Naive thymus-derived CD8-positive, alpha-beta T cell (primary cell): ENCODE data around the gene CLEC7A. TPM values are rescaled to one million over a fixed set of nuclear protein-coding genes. Genes with fewer than 3 reads are reported as not detected.

Source experiments
- ATAC-seq, 2 donors: fragments of 150-1000 bp; cut with Tn5 transposase in 1 of 2; sonication (Bioruptor Pico), chemical (Tn5 transposase) in 1 of 2; 1 replicate in 1 of 2; 2 replicates in 1 of 2; pipeline ENCODE4 v1.10.0; 2021; ENCODE audit warnings: mild to moderate bottlenecking in 2 of 2, moderate library complexity in 2 of 2
- POLR2A ChIA-PET: fragments of 350-600 bp; sonication (Branson Sonifier 250); formaldehyde crosslinking; loops from one replicate; lab custom pipeline; 2021; ENCODE audit warnings: antibody characterized with exemption; lab: Charles Lee
- DNase-seq, 10 donors: peaks; one replicate each; pipeline versions ENCODE4 v3.0.0 to v3.0.0-alpha.2; 2020 to 2022
- H3K27ac Mint-ChIP-seq, 10 donors: one replicate each; pipeline ENCODE4 v1.8.0; 2020 to 2022; ENCODE audit warnings: mild to moderate bottlenecking in 10 of 10, mixed read lengths in 10 of 10, moderate library complexity in 4 of 10, inconsistent platforms in 1 of 10
- H3K27me3 Mint-ChIP-seq, 5 donors: one replicate each; pipeline ENCODE4 v1.8.0; 2021 to 2022; ENCODE audit warnings: mixed read lengths in 5 of 5
- H3K36me3 Mint-ChIP-seq, 3 donors: one replicate each; pipeline ENCODE4 v1.8.0; 2020 to 2022; ENCODE audit warnings: mixed read lengths in 3 of 3, mild to moderate bottlenecking in 2 of 3, inconsistent platforms in 1 of 3
- H3K4me1 Mint-ChIP-seq, 4 donors: one replicate each; pipeline ENCODE4 v1.8.0; 2021 to 2022; ENCODE audit warnings: mixed read lengths in 4 of 4
- H3K4me3 Mint-ChIP-seq, 10 donors: one replicate each; pipeline ENCODE4 v1.8.0; 2020 to 2022; ENCODE audit warnings: mild to moderate bottlenecking in 10 of 10, mixed read lengths in 10 of 10, moderate library complexity in 6 of 10, inconsistent platforms in 1 of 10
- H3K9me3 Mint-ChIP-seq, 9 donors: one replicate each; pipeline ENCODE4 v1.8.0; 2020 to 2022; ENCODE audit warnings: mixed read lengths in 9 of 9, mild to moderate bottlenecking in 3 of 9, inconsistent platforms in 1 of 9, moderate library complexity in 1 of 9
- polyA plus RNA-seq, 3 donors: library from polyadenylated mRNA; unstranded; fragments of 300-500 nt; fragmentation: Illumina TruSeq; gene quantifications; one replicate each; pipeline ENCODE4 v1.2.3, GENCODE V29; 2021
- total RNA-seq, 8 experiments: library from RNA in 2 of 8; stranded (reverse) in 2 of 8; gene quantifications; one replicate each; pipeline ENCODE4 v1.2.3 and lab custom pipeline; 2021 to 2026

CLEC7A gene
- total RNA-seq (not detected), polyA plus RNA-seq (under 1 TPM in 1 of 3 donors, not detected in 2; 0.44 TPM), total RNA-seq (lab: John Stamatoyannopoulos, UW) (0 reads per million in 6 experiments)

DNA sequence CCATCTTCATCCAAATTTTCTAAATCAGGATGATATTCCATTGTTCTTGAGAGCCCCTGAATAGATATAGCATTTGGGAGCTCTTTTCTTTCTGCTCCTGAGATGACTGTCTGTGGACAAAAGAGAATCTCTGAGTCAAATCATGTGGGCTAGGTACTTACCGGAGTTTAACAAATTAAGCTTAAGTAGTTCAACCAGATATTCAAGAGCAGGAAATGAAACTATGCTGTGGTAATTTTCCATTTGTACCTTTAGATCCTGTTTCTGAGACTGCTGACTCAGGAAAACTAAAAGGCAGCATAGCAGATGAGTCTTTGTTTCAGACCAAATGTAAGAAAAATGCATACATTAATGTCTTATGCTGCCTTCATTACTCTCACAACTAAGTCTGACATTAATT is at the start of gene CLEC7A:
CLEC7A (minus strand) TSS at position 158 of the 400 bp plus-strand sequence; CDS start at position 41, 117 bp downstream.
- peaks cover 2 to 28% (median 9%) of the 10 kb centered on the region in 5 donors for H3K27me3 Mint-ChIP-seq
- peak in 1 of 2 donors; percentile 30 for ATAC-seq
- POLR2A ChIA-PET, result no interaction called here

DNA sequence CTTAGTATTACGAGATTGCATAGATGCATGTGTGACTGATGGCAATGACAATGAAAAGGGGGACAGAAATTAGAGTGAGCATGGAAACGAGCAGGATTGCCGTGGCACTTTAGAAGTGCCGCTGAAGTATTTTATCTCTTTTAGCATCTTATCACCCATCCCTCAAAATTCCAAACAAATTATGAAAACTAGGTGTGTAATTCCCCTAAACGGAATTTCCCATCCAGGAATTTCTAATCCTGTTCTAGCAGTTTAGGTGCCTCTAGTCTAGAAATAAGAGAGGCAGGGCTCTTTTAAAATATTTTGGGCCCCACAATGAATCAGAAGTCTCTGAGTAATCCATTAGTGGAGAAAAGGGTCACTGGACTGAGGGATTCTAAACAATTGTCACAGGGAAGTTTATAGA is 49.8 kb upstream of the CLEC7A start:
- Mint-ChIP-seq H3K36me3 (no peaks in the 10 kb centered on the region), H3K27me3 (peaks cover 0 to 37% (median 13%) of the 10 kb centered on the region in 5 donors), H3K4me1 (peaks cover 0 to 7% (median 0%) of the 10 kb centered on the region in 4 donors), H3K27ac (no peak overlapping the region), H3K4me3 (no peak overlapping the region), H3K9me3 (peaks cover 0 to 2% (median 0%) of the 10 kb centered on the region in 9 donors)
- ATAC-seq, result no peak
- DNase-seq, result no peak
- POLR2A ChIA-PET, result no interaction called here

More for the DNA sequence above, at the start of gene CLEC7A:
- no peaks in the 10 kb centered on the region for H3K9me3 Mint-ChIP-seq
- H3K4me3 Mint-ChIP-seq, result peak within 1 kb of the TSS in 1 of 10 donors; percentile 63
- peaks cover 0 to 14% (median 4%) of the 10 kb centered on the region in 4 donors for H3K4me1 Mint-ChIP-seq
- no peaks in the 10 kb centered on the region for H3K36me3 Mint-ChIP-seq
- no peak for DNase-seq
- peak within 1 kb of the TSS in 2 of 10 donors; percentile 36 to 53 for H3K27ac Mint-ChIP-seq

DNA sequence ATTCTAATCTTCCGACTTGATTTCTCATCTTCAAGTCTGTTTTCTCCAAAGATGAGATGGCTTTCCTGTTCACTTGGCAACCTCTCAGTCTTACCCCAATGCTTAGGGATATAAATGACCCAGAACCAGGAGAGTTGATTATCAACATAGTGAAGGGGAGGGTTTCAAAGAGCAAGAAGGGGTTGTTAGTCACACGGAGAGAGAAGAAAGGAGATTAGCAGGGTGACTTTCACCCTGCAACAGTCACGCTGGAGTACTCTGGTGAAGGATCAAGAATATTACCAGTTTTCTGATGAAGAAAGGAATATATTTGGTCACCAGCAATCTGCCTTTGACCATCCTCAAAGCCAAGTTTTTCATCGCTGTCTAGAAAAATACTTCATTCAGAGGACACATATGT is 48.8 kb upstream of the CLEC7A start, which contains the start of gene TMEM52B:
TMEM52B (plus strand) TSS at position 212 of the 400 bp plus-strand sequence. CDS start 543 bp downstream, outside the sequence.
- no peak within 1 kb of the TSS for H3K4me3 Mint-ChIP-seq
- ATAC-seq (no peak), DNase-seq (no peak)
- peaks cover 0 to 2% (median 0%) of the 10 kb centered on the region in 9 donors for H3K9me3 Mint-ChIP-seq
- peaks cover 0 to 4% (median 0%) of the 10 kb centered on the region in 4 donors for H3K4me1 Mint-ChIP-seq
- H3K27me3 Mint-ChIP-seq, result peaks cover 0 to 30% (median 15%) of the 10 kb centered on the region in 5 donors
- POLR2A ChIA-PET, result no interaction called here
- H3K36me3 Mint-ChIP-seq, result no peaks in the 10 kb centered on the region
- H3K27ac Mint-ChIP-seq, result no peak within 1 kb of the TSS

DNA sequence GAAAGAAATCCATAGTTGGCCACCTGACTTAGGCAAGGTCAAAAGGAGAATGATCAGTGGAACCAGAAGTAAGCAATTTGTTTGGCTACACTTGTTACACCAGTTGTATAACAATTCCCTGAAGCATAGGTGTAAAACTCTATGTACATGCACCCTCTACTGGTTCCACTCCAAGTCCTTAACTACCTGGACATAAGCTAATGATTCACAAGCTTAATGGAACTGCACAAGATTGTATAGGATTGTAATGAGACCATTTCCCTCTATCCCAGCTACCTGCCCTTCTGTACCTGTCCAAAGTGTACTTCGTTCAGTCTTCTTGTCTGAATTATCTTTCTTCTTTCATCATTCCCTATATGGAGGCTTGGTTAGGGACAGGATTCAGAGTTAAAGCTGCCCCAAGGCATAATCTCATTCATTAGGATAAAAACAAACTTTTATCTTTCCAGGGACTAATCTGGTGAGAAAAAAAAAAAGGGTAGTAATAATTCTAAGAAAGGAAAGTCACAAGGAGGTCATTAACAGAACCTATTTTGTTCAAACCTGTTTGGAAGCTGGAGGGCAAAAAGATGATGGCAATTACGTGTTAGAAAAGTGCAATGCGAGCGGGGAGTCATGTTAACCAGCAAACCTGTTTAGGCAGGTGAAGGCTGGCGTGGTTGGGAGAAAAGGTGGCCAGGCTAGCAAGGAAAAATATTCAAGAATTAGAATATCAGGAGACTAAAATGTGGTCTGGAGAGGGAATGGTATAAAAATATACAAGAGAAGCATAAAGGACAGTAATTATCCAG is 46.0 kb upstream of the CLEC7A start:
- Mint-ChIP-seq H3K4me1 (no peaks in the 10 kb centered on the region), H3K27me3 (peaks cover 12 to 25% (median 19%) of the 10 kb centered on the region in 5 donors), H3K9me3 (no peaks in the 10 kb centered on the region), H3K27ac (no peak overlapping the region), H3K4me3 (no peak overlapping the region), H3K36me3 (no peaks in the 10 kb centered on the region)
- no peak for ATAC-seq
- DNase-seq, result no peak
- POLR2A ChIA-PET, result no interaction called here

DNA sequence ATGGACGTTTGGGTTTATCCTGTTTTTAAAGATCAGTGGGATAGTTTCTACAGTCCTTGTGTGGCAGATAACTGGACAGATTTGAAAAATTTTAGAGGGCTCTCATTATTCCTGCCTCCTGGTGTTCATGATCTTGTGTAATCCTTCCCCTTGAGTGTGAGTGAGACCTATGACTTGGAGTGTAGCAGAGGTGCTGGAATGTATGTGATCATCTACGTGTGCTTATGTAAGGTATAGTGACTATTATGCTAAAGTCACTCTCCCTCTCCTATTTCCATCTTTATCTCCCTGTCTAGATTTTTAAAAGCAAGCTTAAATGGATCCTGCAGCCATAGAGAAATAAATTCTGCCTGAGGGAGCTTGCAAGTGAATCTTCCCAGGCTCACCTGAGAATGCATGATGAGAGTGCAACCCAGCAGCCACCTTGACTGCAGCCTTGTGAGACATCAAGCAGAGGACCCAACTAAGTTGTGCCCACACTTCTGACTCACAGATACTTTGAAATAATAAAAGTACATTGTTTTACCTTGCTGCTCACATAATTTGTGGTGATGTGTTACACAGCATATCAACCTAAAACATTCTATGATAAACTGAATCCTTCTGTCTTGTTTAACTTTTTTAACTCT is 45.1 kb upstream of the CLEC7A start:
- no peak for DNase-seq
- H3K27me3 Mint-ChIP-seq, result peaks cover 12 to 24% (median 19%) of the 10 kb centered on the region in 5 donors
- H3K4me3 Mint-ChIP-seq, result no peak overlapping the region
- no peaks in the 10 kb centered on the region for H3K4me1 Mint-ChIP-seq
- POLR2A ChIA-PET, result no interaction called here
- no peak for ATAC-seq
- no peaks in the 10 kb centered on the region for H3K36me3 Mint-ChIP-seq
- H3K9me3 Mint-ChIP-seq, result no peaks in the 10 kb centered on the region
- no peak overlapping the region for H3K27ac Mint-ChIP-seq

DNA sequence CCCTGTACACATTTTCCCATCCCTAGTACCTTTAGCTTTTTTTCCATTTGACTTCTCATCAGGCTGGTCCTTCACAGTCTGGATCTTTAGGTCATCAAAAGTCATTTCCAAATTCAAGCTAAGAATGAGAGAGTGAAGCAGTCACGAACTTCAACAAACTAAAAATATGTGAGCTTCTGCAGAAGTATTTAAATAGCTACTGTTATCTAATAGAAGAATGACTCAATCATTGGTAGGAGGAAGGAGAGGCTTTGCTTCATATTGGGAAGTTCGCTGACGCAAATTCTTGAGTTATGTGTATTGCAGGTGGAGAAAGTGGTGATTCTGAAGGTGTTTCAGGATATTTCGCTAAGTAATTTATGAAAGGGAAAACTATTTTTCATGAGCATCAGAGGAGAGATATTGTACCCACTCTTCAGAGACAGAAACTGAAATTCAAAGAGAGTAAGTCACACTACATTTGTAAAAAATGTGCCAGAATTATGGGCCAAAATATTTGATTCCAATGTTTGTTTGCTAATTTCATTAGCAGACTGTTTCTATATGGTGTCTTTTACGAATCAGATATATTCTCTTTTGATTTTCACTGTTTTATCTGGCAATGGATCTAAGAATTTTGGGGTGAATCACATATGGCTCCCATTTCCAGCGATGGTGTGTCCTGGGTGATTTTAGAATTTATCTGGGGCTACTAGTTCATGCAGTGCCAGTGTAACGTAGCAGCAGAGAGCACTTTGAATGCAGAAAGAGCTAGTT is 42.2 kb upstream of the CLEC7A start, which contains the start of gene OLR1:
OLR1 (minus strand) TSS at position 160 of the 756 bp plus-strand sequence; CDS start at position 105, 55 bp downstream.
- Mint-ChIP-seq H3K4me3 (no peak within 1 kb of the TSS), H3K27me3 (peaks cover 6 to 20% (median 12%) of the 10 kb centered on the region in 5 donors), H3K36me3 (no peaks in the 10 kb centered on the region), H3K9me3 (no peaks in the 10 kb centered on the region), H3K4me1 (peaks cover 0 to 2% (median 0%) of the 10 kb centered on the region in 4 donors), H3K27ac (no peak within 1 kb of the TSS)
- ATAC-seq (no peak), DNase-seq (no peak)
- POLR2A ChIA-PET, result no interaction called here

DNA sequence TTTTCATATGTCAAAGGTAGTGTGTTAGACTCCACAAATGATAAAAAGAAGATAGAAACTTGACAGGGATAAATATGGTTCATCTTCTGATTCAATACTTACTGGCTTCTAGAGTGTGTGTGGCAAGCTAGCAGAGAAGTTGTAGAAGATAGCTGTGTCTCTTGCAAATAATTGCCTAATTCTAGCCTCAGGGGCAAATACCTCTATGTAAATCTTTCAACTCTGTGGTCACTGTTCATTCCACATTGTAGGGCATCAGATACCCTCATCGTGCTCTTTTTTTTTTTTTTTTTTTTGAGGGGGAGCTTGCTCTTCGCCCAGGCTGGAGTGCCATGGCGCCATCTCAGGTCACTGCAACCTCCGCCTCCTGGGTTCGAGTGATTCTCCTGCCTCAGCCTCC is 40.2 kb upstream of the CLEC7A start:
- POLR2A ChIA-PET, result interaction anchor here (0.6 kb wide), 1 partner anchor 36 kb away, joined by 8 read pairs; no protein-coding TSS in a partner anchor

DNA sequence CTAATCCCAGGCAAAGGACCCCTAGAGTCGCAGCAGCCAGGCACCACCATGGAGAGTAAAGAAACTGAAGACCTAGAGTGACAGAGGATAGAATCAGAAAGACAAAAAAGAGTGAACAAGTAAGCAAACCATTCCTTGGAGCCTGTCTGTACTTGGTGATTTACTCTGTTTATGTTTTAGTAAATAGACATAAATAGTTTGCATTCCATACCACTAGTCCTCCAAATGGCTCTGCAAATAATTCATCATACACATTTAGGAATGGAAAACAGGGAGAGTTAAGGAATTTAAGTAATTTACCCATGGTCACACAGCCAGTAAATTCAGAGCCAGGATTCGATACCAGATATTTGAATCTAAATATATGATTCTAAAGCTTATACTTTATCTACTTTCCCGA is 39.1 kb upstream of the CLEC7A start:
- H3K27me3 Mint-ChIP-seq, result peaks cover 2 to 14% (median 10%) of the 10 kb centered on the region in 5 donors
- no peak for DNase-seq
- H3K27ac Mint-ChIP-seq, result no peak overlapping the region
- H3K4me1 Mint-ChIP-seq, result peaks cover 0 to 2% (median 0%) of the 10 kb centered on the region in 4 donors
- no peak for ATAC-seq
- H3K36me3 Mint-ChIP-seq, result no peaks in the 10 kb centered on the region
- POLR2A ChIA-PET, result no interaction called here
- H3K9me3 Mint-ChIP-seq, result no peaks in the 10 kb centered on the region
- no peak overlapping the region for H3K4me3 Mint-ChIP-seq

More for the DNA sequence above, 40.2 kb upstream of the CLEC7A start:
- Mint-ChIP-seq H3K4me3 (no peak overlapping the region), H3K27me3 (peaks cover 6 to 16% (median 10%) of the 10 kb centered on the region in 5 donors), H3K4me1 (peaks cover 0 to 2% (median 0%) of the 10 kb centered on the region in 4 donors), H3K36me3 (no peaks in the 10 kb centered on the region), H3K9me3 (no peaks in the 10 kb centered on the region), H3K27ac (no peak overlapping the region)
- ATAC-seq (no peak), DNase-seq (no peak)

DNA sequence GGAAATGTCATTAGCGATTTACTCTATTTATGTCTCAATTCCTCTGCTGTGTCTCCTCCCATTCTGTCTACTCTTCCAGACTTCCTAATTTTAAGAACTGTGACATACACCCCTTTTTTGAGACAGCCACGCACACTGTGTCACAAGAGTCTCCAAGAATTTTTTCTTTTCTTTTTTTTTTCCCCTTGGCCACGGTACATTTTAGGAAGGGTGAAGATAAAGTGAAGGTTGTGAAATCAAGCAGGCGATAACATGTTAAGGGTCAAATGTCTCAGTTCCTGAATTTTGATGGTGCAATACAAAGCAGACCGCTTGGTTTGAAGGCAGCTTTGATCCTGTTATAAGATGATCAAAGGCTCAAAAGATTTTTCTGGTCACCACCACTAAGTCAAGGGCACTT is 37.6 kb upstream of the CLEC7A start:
- peaks cover 2 to 11% (median 7%) of the 10 kb centered on the region in 5 donors for H3K27me3 Mint-ChIP-seq
- H3K36me3 Mint-ChIP-seq, result no peaks in the 10 kb centered on the region
- DNase-seq (no peak), ATAC-seq (no peak)
- H3K9me3 Mint-ChIP-seq, result no peaks in the 10 kb centered on the region
- H3K27ac Mint-ChIP-seq, result no peak overlapping the region
- peaks cover 0 to 5% (median 0%) of the 10 kb centered on the region in 4 donors for H3K4me1 Mint-ChIP-seq
- POLR2A ChIA-PET, result no interaction called here
- no peak overlapping the region for H3K4me3 Mint-ChIP-seq

DNA sequence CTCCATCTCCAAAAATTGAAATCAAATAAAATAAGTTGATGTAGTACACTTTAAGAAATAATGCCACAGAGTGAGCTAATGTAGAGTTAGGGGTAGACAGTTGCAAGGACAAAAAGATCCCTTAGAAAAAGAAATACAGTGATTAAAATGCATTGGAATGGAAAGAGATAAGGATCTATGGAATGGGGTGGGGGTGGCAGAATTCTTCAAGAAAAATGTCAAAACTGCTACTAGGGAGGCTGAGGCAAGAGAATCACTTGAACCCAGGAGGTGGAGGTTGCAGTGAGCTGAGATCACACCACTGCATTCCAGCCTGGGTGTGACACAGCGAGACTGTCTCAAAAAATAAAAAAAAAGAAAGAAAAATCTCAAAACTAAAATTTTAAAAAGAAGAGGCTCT is 35.4 kb upstream of the CLEC7A start:
- ATAC-seq (no peak), DNase-seq (no peak)
- no peak overlapping the region for H3K4me3 Mint-ChIP-seq
- no peak overlapping the region for H3K27ac Mint-ChIP-seq
- H3K4me1 Mint-ChIP-seq, result peaks cover 0 to 13% (median 0%) of the 10 kb centered on the region in 4 donors
- H3K36me3 Mint-ChIP-seq, result no peaks in the 10 kb centered on the region
- POLR2A ChIA-PET, result no interaction called here
- H3K9me3 Mint-ChIP-seq, result no peaks in the 10 kb centered on the region
- peaks cover 0 to 3% (median 0%) of the 10 kb centered on the region in 5 donors for H3K27me3 Mint-ChIP-seq

DNA sequence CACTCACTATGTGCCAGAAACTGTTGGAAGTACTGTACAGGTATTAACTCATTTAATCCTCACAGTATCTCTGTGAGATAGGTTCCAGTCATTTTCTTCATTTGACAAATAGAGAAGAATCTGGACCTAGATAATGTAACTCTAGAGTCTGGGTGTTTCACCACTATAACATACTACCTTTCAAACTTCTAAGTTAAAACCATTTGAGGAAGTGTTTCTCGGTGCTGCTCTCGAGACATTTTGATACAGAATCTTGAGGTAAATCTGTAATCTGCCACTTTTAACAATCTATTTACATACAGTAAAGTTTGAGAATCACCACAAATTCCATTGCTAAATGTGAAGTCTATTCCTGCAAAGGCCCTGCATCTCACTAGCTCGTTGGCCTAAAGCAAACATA is 33.1 kb upstream of the CLEC7A start:
- no peak for ATAC-seq
- H3K27me3 Mint-ChIP-seq, result peaks cover 0 to 3% (median 0%) of the 10 kb centered on the region in 5 donors
- H3K36me3 Mint-ChIP-seq, result no peaks in the 10 kb centered on the region
- no peak overlapping the region for H3K4me3 Mint-ChIP-seq
- no peak for DNase-seq
- no peak overlapping the region for H3K27ac Mint-ChIP-seq
- POLR2A ChIA-PET, result no interaction called here
- H3K9me3 Mint-ChIP-seq, result no peaks in the 10 kb centered on the region
- H3K4me1 Mint-ChIP-seq, result peaks cover 0 to 14% (median 0%) of the 10 kb centered on the region in 4 donors
